HG03097 (cell line): ENCODE measurements around the gene IFIT1.
A peak's percentile ranks its signal among the peaks of the same experiment; 100 is the strongest.
"Not testable (repeated sequence)": the region's sequence is repeated elsewhere in the genome, so short reads cannot be mapped to it uniquely, and the experiment has no call there.

Experiments
- ATAC-seq: cut with Tn5 transposase; IDR thresholded peaks from one replicate; pipeline ENCODE4 v1.9.1; 2021; ENCODE audit not compliant: unreplicated experiment, low FRiP score

Gene IFIT1

GRCh38 chr10:89398003-89398749, 5.8 kb downstream of the IFIT1 start:
- ATAC-seq, result no peak

DNA sequence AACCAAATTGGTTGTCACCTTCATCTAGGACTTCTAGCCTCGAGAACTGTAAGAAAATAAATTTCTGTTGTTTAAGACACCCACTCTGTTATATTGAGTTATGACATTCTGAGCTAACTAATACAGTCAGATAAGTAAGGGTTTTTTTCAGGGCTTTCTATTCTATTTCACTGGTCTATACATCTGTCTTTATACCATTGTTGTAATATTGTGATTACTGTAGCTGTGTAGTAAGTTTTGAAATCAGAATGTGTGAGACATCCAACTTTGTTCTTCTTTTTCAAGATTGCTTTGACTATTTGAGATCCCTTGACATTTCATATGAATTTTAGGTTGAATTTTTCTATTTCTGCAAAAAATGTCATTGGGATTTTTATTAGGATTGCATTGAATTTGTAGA, 7.5 kb downstream of the IFIT1 start:
- no peak for ATAC-seq

DNA sequence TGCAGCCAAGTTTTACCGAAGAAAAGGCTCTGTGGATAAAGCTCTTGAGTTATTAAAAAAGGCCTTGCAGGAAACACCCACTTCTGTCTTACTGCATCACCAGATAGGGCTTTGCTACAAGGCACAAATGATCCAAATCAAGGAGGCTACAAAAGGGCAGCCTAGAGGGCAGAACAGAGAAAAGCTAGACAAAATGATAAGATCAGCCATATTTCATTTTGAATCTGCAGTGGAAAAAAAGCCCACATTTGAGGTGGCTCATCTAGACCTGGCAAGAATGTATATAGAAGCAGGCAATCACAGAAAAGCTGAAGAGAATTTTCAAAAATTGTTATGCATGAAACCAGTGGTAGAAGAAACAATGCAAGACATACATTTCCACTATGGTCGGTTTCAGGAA, 10.6 kb downstream of the IFIT1 start:
- ATAC-seq, result no peak

DNA sequence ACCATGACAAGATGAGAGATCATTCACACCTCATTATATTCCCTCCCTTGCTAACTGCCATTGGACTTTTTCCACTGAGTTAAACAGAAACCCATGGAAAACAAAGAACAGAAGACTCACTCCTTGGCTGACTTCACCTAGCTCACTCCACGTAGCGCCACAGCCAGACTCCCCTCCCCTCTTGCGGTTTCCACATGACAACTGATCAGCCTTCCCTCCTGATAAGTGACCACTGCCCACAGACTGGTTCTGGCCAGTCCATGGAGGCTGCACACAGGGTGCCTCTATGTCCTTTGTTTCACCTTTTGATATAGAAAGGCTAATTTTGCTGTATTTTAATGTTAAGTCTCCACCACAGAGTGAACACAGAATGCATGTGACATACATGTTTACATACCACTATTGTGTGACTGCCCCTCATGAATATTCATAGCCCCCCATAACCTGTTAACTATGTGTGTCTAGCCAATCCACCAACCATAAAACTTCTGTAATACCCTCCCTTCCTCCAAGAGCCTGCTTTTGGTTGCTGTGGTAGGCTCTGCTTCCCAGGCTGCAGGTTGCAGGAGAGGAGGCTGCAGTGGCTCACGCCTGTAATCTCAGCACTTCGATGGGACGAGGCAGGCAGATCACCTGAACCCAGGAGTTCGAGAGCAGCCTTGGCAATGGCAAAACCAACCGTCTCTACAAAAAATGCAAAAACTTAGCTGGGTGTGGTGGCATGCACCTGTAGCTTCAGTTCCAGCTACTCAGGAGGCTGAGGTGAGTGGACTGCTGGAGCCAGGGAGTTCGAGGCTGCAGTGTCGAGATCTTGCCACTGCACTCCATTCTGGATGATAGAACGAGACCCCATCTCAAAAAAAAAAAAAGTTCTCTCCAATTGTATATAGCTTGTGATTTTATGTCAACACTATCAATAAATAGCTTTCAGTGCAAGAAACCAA, 12.0 kb downstream of the IFIT1 start:
- no peak for ATAC-seq

DNA sequence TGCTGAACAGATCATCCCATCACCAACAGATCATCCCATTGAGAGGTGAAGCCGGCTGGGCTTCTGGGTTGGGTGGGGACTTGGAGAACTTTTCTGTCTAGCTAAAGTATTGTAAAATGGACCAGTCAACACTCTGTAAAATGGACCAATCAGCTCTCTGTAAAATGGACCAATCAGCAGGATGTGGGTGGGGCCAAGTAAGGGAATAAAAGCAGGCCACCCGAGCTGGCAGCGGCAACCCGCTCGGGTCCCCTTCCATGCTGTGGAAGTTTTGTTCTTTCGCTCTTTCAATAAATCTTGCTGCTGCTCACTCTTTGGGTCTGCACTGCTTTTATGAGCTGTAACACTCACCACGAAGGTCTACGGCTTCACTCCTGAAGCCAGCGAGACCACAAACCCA, 13.8 kb downstream of the IFIT1 start:
- not testable (repeated sequence) for ATAC-seq

GRCh38 chr10:89407792-89408191, 15.4 kb downstream of the IFIT1 start:
- ATAC-seq, result not testable (repeated sequence)

DNA sequence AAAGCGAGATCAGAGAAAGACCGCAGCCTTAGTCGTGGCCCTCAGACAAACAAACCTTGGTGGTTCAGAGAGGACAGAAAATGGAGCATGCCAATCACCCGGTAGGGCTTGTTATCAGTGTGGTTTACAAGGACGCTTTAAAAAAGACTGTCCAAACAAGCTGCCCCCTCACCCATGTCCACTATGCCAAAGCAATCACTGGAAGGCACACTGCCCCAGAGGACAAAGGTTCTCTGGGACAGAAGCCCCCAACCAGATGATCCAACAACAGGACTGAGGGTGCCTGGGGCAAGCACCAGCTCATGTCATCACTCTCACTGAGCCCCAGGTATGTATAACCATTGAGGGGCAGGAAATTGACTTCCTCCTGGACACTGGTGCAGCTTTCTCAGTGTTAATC, 16.9 kb downstream of the IFIT1 start:
- not testable (repeated sequence) for ATAC-seq

DNA sequence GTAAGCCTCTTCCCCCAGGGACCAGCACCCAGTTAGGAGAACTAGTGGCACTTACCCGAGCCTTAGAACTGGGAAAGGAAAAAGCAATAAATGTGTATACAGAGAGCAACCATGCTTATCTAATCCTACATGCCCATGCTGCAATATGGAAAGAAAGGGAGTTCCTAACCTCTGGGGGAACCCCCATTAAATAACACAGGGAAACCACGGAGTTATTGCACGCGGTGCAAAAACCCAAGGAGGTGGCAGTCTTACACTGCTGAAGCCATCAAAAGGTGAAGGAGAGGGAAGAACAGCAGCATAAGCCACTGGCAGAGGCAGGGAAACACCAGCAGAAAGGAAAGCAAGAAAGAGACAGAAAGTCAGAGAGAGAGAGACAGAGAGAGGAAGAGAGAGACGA, 18.1 kb downstream of the IFIT1 start:
- ATAC-seq, result not testable (repeated sequence)

GRCh38 chr10:89411135-89411534, 18.7 kb downstream of the IFIT1 start:
- ATAC-seq, result not testable (repeated sequence)

DNA sequence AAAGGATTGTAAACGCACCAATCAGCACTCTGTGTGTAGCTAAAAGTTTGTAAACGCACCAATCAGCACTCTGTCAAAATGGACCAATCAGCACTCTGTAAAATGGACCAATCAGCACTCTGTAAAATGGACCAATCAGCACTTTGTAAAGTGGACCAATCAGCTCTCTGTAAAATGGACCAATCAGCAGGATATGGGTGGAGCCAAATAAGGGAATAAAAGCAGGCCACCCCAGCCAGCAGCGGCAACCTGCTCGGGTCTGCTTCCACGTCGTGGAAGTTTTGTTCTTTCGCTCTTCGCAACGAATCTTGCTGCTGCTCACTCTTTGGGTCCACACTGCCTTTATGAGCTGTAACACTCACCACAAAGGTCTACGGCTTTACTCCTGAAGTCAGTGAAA, 19.9 kb downstream of the IFIT1 start:
- not testable (repeated sequence) for ATAC-seq

- no peak for ATAC-seq
Measured at GRCh38 chr10:89413398-89413912, 21.0 kb downstream of the IFIT1 start.

DNA sequence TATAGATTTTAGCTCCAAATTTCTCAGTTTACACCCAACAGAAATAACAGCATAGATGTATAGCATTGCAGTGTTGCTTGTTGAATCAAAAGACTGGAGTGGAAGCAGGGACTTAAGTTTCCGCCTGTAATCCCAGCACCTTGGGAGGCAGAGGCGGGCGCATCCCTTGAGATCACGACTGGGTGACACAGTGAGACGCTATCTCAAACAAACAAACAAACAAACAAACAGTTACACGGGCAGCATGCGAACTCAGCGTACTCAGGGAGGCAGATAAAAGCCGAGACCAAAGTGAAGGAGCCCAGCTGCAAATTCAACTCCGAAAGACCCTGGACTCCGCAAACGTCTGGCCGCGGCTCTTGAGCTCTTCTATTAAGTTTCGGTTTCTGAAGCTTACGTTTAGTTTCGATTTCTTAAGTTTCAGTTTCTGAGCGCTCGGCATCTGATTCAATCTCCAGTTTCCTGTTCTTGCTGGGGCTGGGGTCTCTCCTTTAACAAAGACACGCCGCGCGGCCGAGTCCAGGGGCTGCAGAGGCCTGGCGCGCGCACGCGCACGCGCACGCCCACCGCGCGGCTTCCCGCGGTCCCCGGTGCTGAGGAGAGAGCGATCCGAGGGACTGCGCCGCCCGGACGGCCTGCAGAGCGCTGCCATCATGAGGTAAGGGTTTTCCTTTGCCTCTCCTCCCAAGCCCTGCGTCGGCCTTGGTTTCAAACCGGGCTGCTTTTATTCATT, 21.9 kb downstream of the IFIT1 start, which contains the start of gene IFIT5:
TSS of gene IFIT5 (plus strand) at position 423 of the 733 bp plus-strand sequence. CDS start at position 654, 231 bp downstream.
- peak; percentile 71 for ATAC-seq

- ATAC-seq, result peak; percentile 36
Measured at GRCh38 chr10:89414879-89415821, 22.7 kb downstream of the IFIT1 start.

DNA sequence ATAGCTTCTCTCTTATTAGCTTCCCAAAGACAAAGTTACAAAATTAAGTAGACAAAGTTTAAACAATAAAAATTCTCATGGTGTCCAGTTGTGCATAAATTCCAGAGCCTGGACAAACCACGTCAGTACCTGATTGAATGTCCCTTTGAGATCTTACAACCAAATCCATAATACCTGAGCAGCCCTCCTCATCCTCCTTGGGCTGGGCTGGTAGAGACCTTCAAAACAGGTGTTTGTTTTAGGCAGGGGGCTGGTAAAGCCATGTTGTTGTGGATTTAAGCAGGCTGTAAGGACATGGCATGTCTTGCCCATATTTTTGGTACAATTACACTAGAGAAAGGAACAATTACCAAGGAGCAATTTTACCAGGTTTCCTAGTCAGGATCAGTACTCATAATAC, 24.0 kb downstream of the IFIT1 start:
- no peak for ATAC-seq

DNA sequence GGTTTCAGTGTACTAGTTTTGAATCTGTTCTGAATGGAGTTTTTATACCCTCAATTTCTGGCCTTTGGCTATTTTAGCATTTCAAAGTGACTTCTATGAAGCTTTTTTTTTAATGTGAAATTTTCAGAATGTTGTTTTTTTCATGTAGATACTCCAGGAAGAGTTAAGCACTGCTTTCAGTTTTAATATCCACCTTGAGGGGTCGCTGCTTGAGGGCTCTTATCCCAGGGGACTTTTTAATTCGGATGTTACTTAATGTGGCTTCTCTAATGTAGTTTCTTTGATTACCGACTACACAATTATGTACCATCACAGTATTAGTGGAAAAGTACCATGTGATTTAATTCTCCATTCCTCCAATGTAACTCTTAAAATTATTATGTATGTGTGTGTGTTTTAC, 27.1 kb downstream of the IFIT1 start:
- no peak for ATAC-seq

DNA sequence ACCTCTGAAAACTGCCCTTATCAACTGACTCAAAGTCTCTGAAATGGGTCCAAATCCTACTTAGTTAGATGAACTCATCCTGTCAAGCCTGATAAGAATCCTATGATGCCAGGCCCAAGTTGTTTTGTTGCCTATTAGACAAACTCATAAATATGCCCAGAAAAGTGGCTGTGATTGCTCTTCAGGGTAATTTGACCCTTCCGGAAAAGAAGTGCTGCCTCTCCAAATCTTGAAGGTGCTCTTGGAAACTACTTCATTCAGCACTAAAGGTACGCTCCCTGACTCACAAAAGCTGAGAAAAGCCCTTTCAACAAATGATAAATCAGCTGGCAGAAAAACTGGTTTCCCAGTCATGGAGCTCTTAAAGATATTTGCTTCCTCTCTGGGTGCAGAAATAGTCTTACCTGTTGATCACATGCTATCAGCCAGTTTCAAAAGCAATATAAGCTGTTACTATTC, 28.6 kb downstream of the IFIT1 start:
- no peak for ATAC-seq

- ATAC-seq, result no peak
Measured at GRCh38 chr10:89425000-89425399, 32.6 kb downstream of the IFIT1 start.

- ATAC-seq, result no peak
Measured at GRCh38 chr10:89426230-89426868, 33.9 kb downstream of the IFIT1 start.

- no peak for ATAC-seq
Measured at GRCh38 chr10:89427629-89428028, 35.2 kb downstream of the IFIT1 start.
